Measurements from ENCODE around the gene MAL. TPM values are rescaled to one million over a fixed set of nuclear protein-coding genes. Genes with fewer than 3 reads are reported as not detected.

MAL gene
- total and polyA plus RNA-seq, 2 of the 4 experiments (the other 2 are of a cell fraction) = not detected

DNA sequence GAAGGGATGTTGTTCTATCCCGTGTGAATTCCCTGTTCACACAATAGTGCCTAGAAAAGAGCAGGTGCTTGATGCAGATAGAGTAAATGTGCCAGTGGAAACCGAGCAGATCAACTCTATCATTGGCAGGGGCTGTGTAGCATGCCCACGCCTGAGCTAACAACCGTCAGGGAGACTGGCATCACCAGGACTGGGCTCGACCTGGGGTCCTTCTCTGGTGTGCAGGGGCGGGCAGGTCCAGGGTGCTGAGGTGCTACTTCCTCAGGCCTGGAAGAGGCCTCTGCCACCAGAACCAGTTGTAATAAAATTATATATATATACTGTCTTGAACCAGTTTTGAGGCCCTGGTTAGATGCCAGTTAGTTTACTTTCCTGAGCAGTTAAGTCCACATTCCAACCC, 11.8 kb upstream of the MAL start:
- H4K8ac ChIP-seq (ENCODE audit: low read depth in 2 of 2, low read length in 2 of 2) = no peak overlapping the region
- H3K4me2 ChIP-seq (ENCODE audit: low read depth, low read length) = no peak overlapping the region
- in situ Hi-C loops (cut with MboI; ENCODE audit: low sequenced_read_pairs) (no loop called here), dilution Hi-C loops (cut with HindIII; ENCODE audit: low sequenced_read_pairs, unreplicated experiment) (no loop called here), intact Hi-C loops (cut with micrococcal nuclease) (no loop called here)
- H2AK9ac ChIP-seq (replicated peaks; ENCODE audit: low read depth, low read length, poor library complexity) = no peak overlapping the region
- H4K5ac ChIP-seq (ENCODE audit: low read depth, low read length) = no peak overlapping the region
- no peak overlapping the region for H3K56ac ChIP-seq (ENCODE audit: extremely low read depth, insufficient read depth, low read length)
- no peak overlapping the region for H3K23ac ChIP-seq (ENCODE audit: low read depth, low read length)
- POLR2A ChIA-PET (ENCODE audit: unreplicated experiment) = no interaction called here
- no peak overlapping the region for H2BK20ac ChIP-seq (ENCODE audit: low read depth, low read length)
- DNase-seq = no peak
- H3K9me3 ChIP-seq (ENCODE audit: control insufficient read depth, insufficient read depth, low read length) = no peaks in the 10 kb centered on the region
- H3K79me1 ChIP-seq (ENCODE audit: low read depth in 1 of 2, low read length in 2 of 2) = no peaks in the 10 kb centered on the region
- H3K27ac ChIP-seq (ENCODE audit: insufficient read depth, low read length) = no peak overlapping the region
- ATAC-seq (ENCODE audit: low read depth) = no peak
- TF ChIP-seq POLR2A (IDR thresholded peaks at IDR 0.05; ENCODE audit: low read depth, low read length) (no peak), MAZ (IDR thresholded peaks at IDR 0.05; ENCODE audit: borderline replicate concordance, low read depth, low read length) (no peak), RFX5 (IDR thresholded peaks at IDR 0.05; ENCODE audit: low read depth, low read length) (no peak), USF2 (IDR thresholded peaks at IDR 0.05; ENCODE audit: low read depth, low read length) (no peak), CHD1 (IDR thresholded peaks at IDR 0.05; ENCODE audit: low read depth, low read length) (no peak), SMC3 (IDR thresholded peaks at IDR 0.05; ENCODE audit: low read depth, low read length) (no peak), CTCF (conservative IDR thresholded peaks at IDR 0.05; ENCODE audit: low read depth, low read length) (no peak), BHLHE40 (IDR thresholded peaks at IDR 0.05; ENCODE audit: low read depth, low read length) (no peak), RCOR1 (IDR thresholded peaks at IDR 0.05; ENCODE audit: insufficient replicate concordance, low read length) (no peak), FOS (IDR thresholded peaks at IDR 0.05; ENCODE audit: low read depth, low read length) (no peak)
- TF ChIP-seq, protein P1, sequence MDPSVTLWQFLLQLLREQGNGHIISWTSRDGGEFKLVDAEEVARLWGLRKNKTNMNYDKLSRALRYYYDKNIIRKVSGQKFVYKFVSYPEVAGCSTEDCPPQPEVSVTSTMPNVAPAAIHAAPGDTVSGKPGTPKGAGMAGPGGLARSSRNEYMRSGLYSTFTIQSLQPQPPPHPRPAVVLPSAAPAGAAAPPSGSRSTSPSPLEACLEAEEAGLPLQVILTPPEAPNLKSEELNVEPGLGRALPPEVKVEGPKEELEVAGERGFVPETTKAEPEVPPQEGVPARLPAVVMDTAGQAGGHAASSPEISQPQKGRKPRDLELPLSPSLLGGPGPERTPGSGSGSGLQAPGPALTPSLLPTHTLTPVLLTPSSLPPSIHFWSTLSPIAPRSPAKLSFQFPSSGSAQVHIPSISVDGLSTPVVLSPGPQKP (IDR thresholded peaks at IDR 0.05; ENCODE audit: borderline replicate concordance, low read depth, low read length) = no peak
- no peak overlapping the region for H3K4ac ChIP-seq (ENCODE audit: low read depth, low read length)
- H3K14ac ChIP-seq (replicated peaks; ENCODE audit: low read depth, low read length) = no peak overlapping the region
- no peak overlapping the region for H3K9ac ChIP-seq (ENCODE audit: low read depth, low read length)
- H3K4me1 ChIP-seq (ENCODE audit: control insufficient read depth, insufficient read depth, low read length) = no peaks in the 10 kb centered on the region
- H3K18ac ChIP-seq (ENCODE audit: low read depth, low read length) = no peak overlapping the region
- H4K91ac ChIP-seq (ENCODE audit: insufficient read depth, low read depth, low read length) = no peak overlapping the region
- no CpG with 5 or more reads among the region's 6 CpGs for WGBS, 2 experiments (ENCODE audit: extremely low coverage in 2 of 2, insufficient read length in 1 of 2)
- no peak overlapping the region for H2AFZ ChIP-seq (replicated peaks; ENCODE audit: low read length, poor library complexity)
- H2BK120ac ChIP-seq (ENCODE audit: low read depth, low read length) = no peak overlapping the region
- no peak overlapping the region for H2BK5ac ChIP-seq (ENCODE audit: low read depth, low read length, poor library complexity, severe bottlenecking)
- CTCF ChIA-PET = interaction anchor here (1.0 kb wide), 1 partner anchor 9 kb away, joined by 3 read pairs; no protein-coding TSS in a partner anchor
- no peak overlapping the region for H3K4me3 ChIP-seq (ENCODE audit: insufficient read depth, low read depth, low read length)
- H2BK15ac ChIP-seq (ENCODE audit: low read depth, low read length) = no peak overlapping the region
- H3K9me1 ChIP-seq (ENCODE audit: insufficient read depth, low read length) = no peaks in the 10 kb centered on the region
- H3K27me3 ChIP-seq (ENCODE audit: control insufficient read depth, insufficient read depth, low read length) = peaks cover 37% of the 10 kb centered on the region; the same call in 1 of the 2 replicates
- BruUV-seq (replicated peaks) = no TSS peak
- no peaks in the 10 kb centered on the region for H3K36me3 ChIP-seq (ENCODE audit: control insufficient read depth, insufficient read depth, low read length)
- no peaks in the 10 kb centered on the region for H4K20me1 ChIP-seq (ENCODE audit: insufficient read depth, low read length)
- H2AK5ac ChIP-seq (ENCODE audit: low read depth, low read length) = no peak overlapping the region

Data from IMR-90 (cell line).